SK-N-SH (cell line): Measurements from ENCODE around the gene GPM6B. TPM values are rescaled to one million over a fixed set of nuclear protein-coding genes. Genes with fewer than 3 reads are reported as not detected.

ENCODE experiments used
- CTCF ChIA-PET: fragments of 300-600, 350-600 bp; formaldehyde crosslinking; extraction: SDS; loops from one replicate; lab custom pipeline; 2021; lab: Yijun Ruan, JAX
- POLR2A ChIA-PET: fragments of 350-600 bp; sonication (Branson Sonifier 250); formaldehyde crosslinking; extraction: SDS; loops from one replicate; lab custom pipeline; 2020; ENCODE audit warnings: antibody characterized with exemption, inconsistent platforms; lab: Yijun Ruan, JAX
- DNase-seq: peaks from one replicate; pipeline ENCODE4 v3.0.0; 2012
- H2AFZ ChIP-seq: fragments of 200-600 bp; sonication (generic); 2 replicates; pipeline ENCODE4 v1.8.1; 2016; ENCODE audit warnings: antibody characterized with exemption, mild to moderate bottlenecking, low read depth
- H3F3A ChIP-seq: fragments of 200-600 bp; sonication (generic); replicated peaks from 2 replicates; pipeline ENCODE3; 2016; ENCODE audit warnings: antibody characterized with exemption, mild to moderate bottlenecking; ENCODE audit not compliant: insufficient read depth
- H3K27ac ChIP-seq, 2 experiments: fragments of 200-500 bp in 1 of 2; fragments of 200-600 bp in 1 of 2; sonication (Bioruptor generic) in 1 of 2; sonication (generic), shearing (Covaris generic) in 1 of 2; 2 replicates each; pipeline versions ENCODE4 v1.5.1 to v1.6.1; 2014 to 2016; ENCODE audit warnings: low read depth in 2 of 2, inconsistent platforms in 1 of 2, low read length in 1 of 2, mild to moderate bottlenecking in 1 of 2, mixed read lengths in 1 of 2
- H3K27me3 ChIP-seq: fragments of 200-600 bp; sonication (generic), shearing (Covaris generic); 2 replicates; pipeline ENCODE4 v1.6.1; 2016; ENCODE audit warnings: mixed run types; ENCODE audit not compliant: insufficient read depth
- H3K36me3 ChIP-seq, 2 experiments: fragments of 200-500 bp in 1 of 2; fragments of 200-600 bp in 1 of 2; sonication (Bioruptor generic) in 1 of 2; sonication (generic) in 1 of 2; replicated peaks in 1 of 2; 2 replicates each; pipeline versions ENCODE3 to v1.5.1; 2014 to 2016; ENCODE audit warnings: low read length in 1 of 2, mild to moderate bottlenecking in 1 of 2; ENCODE audit not compliant: insufficient read depth in 2 of 2, control insufficient read depth in 1 of 2
- H3K4me1 ChIP-seq, 2 experiments: fragments of 200-500 bp in 1 of 2; fragments of 200-600 bp in 1 of 2; sonication (Bioruptor generic) in 1 of 2; sonication (generic), shearing (Covaris generic) in 1 of 2; 2 replicates each; pipeline versions ENCODE4 v1.5.1 to v1.6.1; 2014 to 2016; ENCODE audit warnings: low read depth in 1 of 2, low read length in 1 of 2, mixed run types in 1 of 2; ENCODE audit not compliant: insufficient read depth in 2 of 2, control insufficient read depth in 1 of 2
- H3K4me2 ChIP-seq: fragments of 200-600 bp; sonication (generic), shearing (Covaris generic); 2 replicates; pipeline ENCODE4 v1.6.1; 2017; ENCODE audit warnings: mixed run types
- H3K4me3 ChIP-seq, 2 experiments: fragments of 200-500 bp in 1 of 2; fragments of 200-600 bp in 1 of 2; sonication (Bioruptor generic) in 1 of 2; sonication (generic), shearing (Covaris generic) in 1 of 2; 2 replicates each; pipeline versions ENCODE4 v1.5.1 to v1.8.1; 2014 to 2016; ENCODE audit warnings: low read depth in 2 of 2, inconsistent platforms in 1 of 2, low read length in 1 of 2, mild to moderate bottlenecking in 1 of 2, mixed read lengths in 1 of 2, moderate library complexity in 1 of 2
- H3K79me2 ChIP-seq: fragments of 200-600 bp; sonication (generic); 2 replicates; pipeline ENCODE4 v1.8.1; 2017; ENCODE audit warnings: mild to moderate bottlenecking; ENCODE audit not compliant: insufficient read depth
- H3K9ac ChIP-seq: fragments of 200-600 bp; sonication (generic); 2 replicates; pipeline ENCODE4 v1.6.1; 2017; ENCODE audit warnings: mixed run types
- H3K9me2 ChIP-seq: fragments of 200-600 bp; sonication (generic); 2 replicates; pipeline ENCODE4 v1.6.1; 2017; ENCODE audit warnings: mixed run types
- H3K9me3 ChIP-seq: fragments of 200-600 bp; sonication (generic); 2 replicates; pipeline ENCODE4 v1.6.1; 2017; ENCODE audit warnings: mixed run types, mild to moderate bottlenecking, moderate library complexity
- H4K20me1 ChIP-seq: fragments of 200-600 bp; sonication (generic); 2 replicates; pipeline ENCODE4 v1.6.1; 2017; ENCODE audit warnings: mild to moderate bottlenecking, mixed run types; ENCODE audit not compliant: insufficient read depth
- ELF1 ChIP-seq: IDR thresholded peaks from 2 replicates; pipeline ENCODE4 v1.4.0; 2012
- EP300 ChIP-seq, 2 experiments: IDR thresholded peaks; 2 replicates each; pipeline versions ENCODE4 v1.4.0 to v1.6.1; 2012; ENCODE audit warnings: borderline replicate concordance in 1 of 2, low read depth in 1 of 2, low read length in 1 of 2
- EZH2phosphoT487 ChIP-seq: fragments of 200-600 bp; sonication (generic); IDR thresholded peaks from 2 replicates; pipeline ENCODE4 v1.6.1; 2017; ENCODE audit warnings: low read depth, mixed run types, mild to moderate bottlenecking, antibody characterized with exemption, moderate library complexity, borderline replicate concordance
- FOSL2 ChIP-seq: IDR thresholded peaks from 2 replicates; pipeline ENCODE4 v1.4.0; 2012; ENCODE audit warnings: low read depth, mild to moderate bottlenecking, moderate library complexity, borderline replicate concordance
- GATA2 ChIP-seq: sonication (generic); formaldehyde crosslinking; IDR thresholded peaks from 2 replicates; pipeline ENCODE4 v1.5.0; 2020; ENCODE audit warnings: mild to moderate bottlenecking, missing genetic modification reagents
- MXI1 ChIP-seq: IDR thresholded peaks from 2 replicates; pipeline ENCODE4 v1.6.1; 2012; ENCODE audit warnings: mild to moderate bottlenecking, low read depth, low read length, improper control_type of control experiment
- NFIC ChIP-seq: IDR thresholded peaks from 2 replicates; pipeline ENCODE4 v1.4.0; 2012; ENCODE audit warnings: borderline replicate concordance
- POLR2AphosphoS5 ChIP-seq: IDR thresholded peaks from 2 replicates; pipeline ENCODE4 v1.6.1; 2012; ENCODE audit warnings: low read depth, low read length
- RAD21 ChIP-seq: IDR thresholded peaks from 2 replicates; pipeline ENCODE4 v1.6.1; 2012; ENCODE audit warnings: mild to moderate bottlenecking, low read length
- RXRA ChIP-seq: IDR thresholded peaks from 2 replicates; pipeline ENCODE4 v1.4.0; 2012; ENCODE audit warnings: low read depth, mild to moderate bottlenecking, borderline replicate concordance
- SIN3A ChIP-seq: IDR thresholded peaks from 2 replicates; pipeline ENCODE4 v1.6.1; 2012; ENCODE audit warnings: low read depth, mild to moderate bottlenecking, low read length, moderate library complexity, borderline replicate concordance
- YY1 ChIP-seq: IDR thresholded peaks from 2 replicates; pipeline ENCODE4 v1.4.0; 2012; ENCODE audit warnings: low read depth, mild to moderate bottlenecking
- WGBS: methylation state at CpG from one replicate; pipeline ENCODE4 v1.1.6; 2017; ENCODE audit warnings: low lambda C conversion rate; 5-methylcytosine and 5-hydroxymethylcytosine counted together
- polyA plus RNA-seq, 3 experiments: library from polyadenylated mRNA; depleted of rRNA; stranded (reverse); fragments of >200 nt; gene quantifications; 2 replicates each; pipeline ENCODE4 v1.2.3, GENCODE V29; 2012
- TF ChIP-seq, protein P1 (sequence below): IDR thresholded peaks from 2 replicates; pipeline ENCODE4 v1.4.0; 2012; ENCODE audit warnings: low read depth, borderline replicate concordance
- TF ChIP-seq, protein P2 (sequence below): IDR thresholded peaks from 2 replicates; pipeline ENCODE4; 2012
- TF ChIP-seq, protein P3 (sequence below): fragments of 200-600 bp; sonication (generic); IDR thresholded peaks from 2 replicates; pipeline ENCODE4 v1.6.1; 2017; ENCODE audit warnings: antibody characterized with exemption, mild to moderate bottlenecking, moderate library complexity
- TF ChIP-seq, protein P4 (sequence below): fragments of 150-350 bp; IDR thresholded peaks from 2 replicates; pipeline ENCODE4 v1.6.1; 2017; ENCODE audit warnings: antibody characterized with exemption, low read length, low read depth, borderline replicate concordance
- TF ChIP-seq, protein P5 (sequence below): IDR thresholded peaks from 2 replicates; pipeline ENCODE4 v1.6.1; 2012; ENCODE audit warnings: mild to moderate bottlenecking, low read depth, low read length, moderate library complexity

The GPM6B gene
- polyA plus RNA-seq, 1 of the 3 experiments (the other 2 are of a cell fraction): 1.2 TPM

DNA sequence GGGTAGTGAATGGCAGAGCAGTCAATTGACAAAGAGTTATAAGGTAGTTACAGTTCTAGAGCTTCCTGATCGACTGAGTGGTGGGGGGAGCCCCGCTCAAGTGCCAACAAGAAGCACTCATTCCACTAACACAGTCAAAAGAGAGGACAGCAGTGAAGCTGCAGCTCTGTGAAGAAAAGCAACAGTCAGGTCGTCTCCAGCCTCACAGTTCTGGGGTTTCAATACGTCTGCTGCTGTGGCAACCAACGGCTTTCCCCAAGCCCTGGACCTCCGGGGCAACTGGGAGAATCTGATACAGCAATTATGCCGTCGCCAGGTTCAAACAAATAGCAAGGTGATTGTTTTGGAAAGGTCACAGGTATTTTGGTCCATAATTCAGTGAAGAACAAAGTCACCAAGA, 30.8 kb downstream of the GPM6B start:
- TF ChIP-seq RAD21: no peak
- TF ChIP-seq EP300 (IDR thresholded peaks at IDR 0.05; ENCODE audit: borderline replicate concordance in 1 of 2, low read depth in 1 of 2, low read length in 1 of 2): no peak
- TF ChIP-seq, protein P1, sequence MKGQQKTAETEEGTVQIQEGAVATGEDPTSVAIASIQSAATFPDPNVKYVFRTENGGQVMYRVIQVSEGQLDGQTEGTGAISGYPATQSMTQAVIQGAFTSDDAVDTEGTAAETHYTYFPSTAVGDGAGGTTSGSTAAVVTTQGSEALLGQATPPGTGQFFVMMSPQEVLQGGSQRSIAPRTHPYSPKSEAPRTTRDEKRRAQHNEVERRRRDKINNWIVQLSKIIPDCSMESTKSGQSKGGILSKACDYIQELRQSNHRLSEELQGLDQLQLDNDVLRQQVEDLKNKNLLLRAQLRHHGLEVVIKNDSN: no peak
- no peak for TF ChIP-seq SIN3A
- TF ChIP-seq NFIC: no peak
- TF ChIP-seq ELF1: no peak
- TF ChIP-seq, protein P2, sequence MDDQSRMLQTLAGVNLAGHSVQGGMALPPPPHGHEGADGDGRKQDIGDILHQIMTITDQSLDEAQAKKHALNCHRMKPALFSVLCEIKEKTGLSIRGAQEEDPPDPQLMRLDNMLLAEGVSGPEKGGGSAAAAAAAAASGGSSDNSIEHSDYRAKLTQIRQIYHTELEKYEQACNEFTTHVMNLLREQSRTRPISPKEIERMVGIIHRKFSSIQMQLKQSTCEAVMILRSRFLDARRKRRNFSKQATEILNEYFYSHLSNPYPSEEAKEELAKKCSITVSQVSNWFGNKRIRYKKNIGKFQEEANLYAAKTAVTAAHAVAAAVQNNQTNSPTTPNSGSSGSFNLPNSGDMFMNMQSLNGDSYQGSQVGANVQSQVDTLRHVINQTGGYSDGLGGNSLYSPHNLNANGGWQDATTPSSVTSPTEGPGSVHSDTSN: no peak
- no peak for TF ChIP-seq RXRA
- TF ChIP-seq, all 33 proteins: peak for 0
- Histone ChIP-seq H3K9me3 (no peaks in the 10 kb centered on the region), H3K27ac (no peak overlapping the region), H3F3A (no peaks in the 10 kb centered on the region), H3K4me1 (peaks cover 0 to 4% of the 10 kb centered on the region in 2 experiments; a peak in 1 of 4 replicates), H2AFZ (no peak overlapping the region), H3K36me3 (no peaks in the 10 kb centered on the region), H3K9ac (no peak overlapping the region), H4K20me1 (no peaks in the 10 kb centered on the region), H3K27me3 (peaks cover 24% of the 10 kb centered on the region; the same call in 1 of the 2 replicates), H3K4me3 (no peak overlapping the region), H3K4me2 (no peak overlapping the region), H3K9me2 (no peaks in the 10 kb centered on the region), H3K79me2 (no peaks in the 10 kb centered on the region)
- CTCF ChIA-PET: interaction anchor here (2.1 kb wide), 1 partner anchor 246 kb away, joined by 6 read pairs; no protein-coding TSS in a partner anchor
- 21% methylated on average over 6 of the region's 8 CpGs for WGBS
- no peak for DNase-seq
- POLR2A ChIA-PET: no interaction called here

DNA sequence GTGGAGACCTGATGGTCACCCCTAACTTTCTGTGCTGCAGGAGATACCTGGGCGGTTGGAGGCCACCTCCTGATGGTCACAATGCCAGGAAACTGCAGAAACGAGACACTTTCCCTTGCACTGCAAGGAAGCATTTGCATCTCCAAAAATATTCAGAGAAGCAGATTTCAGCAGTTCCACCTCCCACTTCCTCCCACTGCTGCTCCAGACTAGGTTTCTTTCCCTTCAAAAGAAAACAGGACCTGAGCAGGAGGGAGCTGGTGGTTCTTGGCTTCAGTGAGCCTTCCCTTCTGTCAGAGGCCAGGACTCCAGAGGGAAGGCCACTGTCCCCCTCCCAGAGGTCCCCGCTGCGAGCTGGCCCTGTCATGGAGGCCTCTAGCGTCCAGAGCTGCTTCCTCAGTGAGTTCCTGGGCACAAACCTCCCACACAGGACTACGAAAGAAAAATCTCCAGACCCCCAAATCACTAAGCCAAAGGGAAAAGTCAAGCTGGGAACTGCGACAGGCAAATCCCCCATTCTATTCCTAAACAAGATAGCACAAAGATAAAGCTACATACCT, 35.9 kb downstream of the GPM6B start:
- no peak for DNase-seq
- Histone ChIP-seq H3K27me3 (peaks cover 19% of the 10 kb centered on the region; the same call in 1 of the 2 replicates), H3K4me2 (no peak overlapping the region), H3K79me2 (no peaks in the 10 kb centered on the region), H3K36me3 (peaks cover under 1 to 8% of the 10 kb centered on the region in 2 experiments), H3K27ac (no peak overlapping the region), H3F3A (no peaks in the 10 kb centered on the region), H4K20me1 (no peaks in the 10 kb centered on the region), H3K9me3 (no peaks in the 10 kb centered on the region), H3K9ac (no peak overlapping the region), H2AFZ (no peak overlapping the region), H3K4me1 (peaks cover 0 to 1% of the 10 kb centered on the region in 2 experiments; a peak in 1 of 4 replicates), H3K9me2 (no peaks in the 10 kb centered on the region), H3K4me3 (no peak overlapping the region)
- CTCF ChIA-PET: interaction anchor here (0.8 kb wide), 1 partner anchor 274 kb away, joined by 3 read pairs; no protein-coding TSS in a partner anchor
- 78% methylated on average over 7 of the region's 7 CpGs for WGBS
- POLR2A ChIA-PET: no interaction called here
- TF ChIP-seq POLR2AphosphoS5 (no peak), EP300 (IDR thresholded peaks at IDR 0.05; ENCODE audit: borderline replicate concordance in 1 of 2, low read depth in 1 of 2, low read length in 1 of 2) (no peak), ELF1 (no peak), GATA2 (CRISPR knock-in tag) (no peak), RAD21 (no peak), EZH2phosphoT487 (no peak), SIN3A (no peak), YY1 (no peak), MXI1 (no peak), FOSL2 (no peak)
- TF ChIP-seq, protein P1: no peak
- TF ChIP-seq, protein P3, sequence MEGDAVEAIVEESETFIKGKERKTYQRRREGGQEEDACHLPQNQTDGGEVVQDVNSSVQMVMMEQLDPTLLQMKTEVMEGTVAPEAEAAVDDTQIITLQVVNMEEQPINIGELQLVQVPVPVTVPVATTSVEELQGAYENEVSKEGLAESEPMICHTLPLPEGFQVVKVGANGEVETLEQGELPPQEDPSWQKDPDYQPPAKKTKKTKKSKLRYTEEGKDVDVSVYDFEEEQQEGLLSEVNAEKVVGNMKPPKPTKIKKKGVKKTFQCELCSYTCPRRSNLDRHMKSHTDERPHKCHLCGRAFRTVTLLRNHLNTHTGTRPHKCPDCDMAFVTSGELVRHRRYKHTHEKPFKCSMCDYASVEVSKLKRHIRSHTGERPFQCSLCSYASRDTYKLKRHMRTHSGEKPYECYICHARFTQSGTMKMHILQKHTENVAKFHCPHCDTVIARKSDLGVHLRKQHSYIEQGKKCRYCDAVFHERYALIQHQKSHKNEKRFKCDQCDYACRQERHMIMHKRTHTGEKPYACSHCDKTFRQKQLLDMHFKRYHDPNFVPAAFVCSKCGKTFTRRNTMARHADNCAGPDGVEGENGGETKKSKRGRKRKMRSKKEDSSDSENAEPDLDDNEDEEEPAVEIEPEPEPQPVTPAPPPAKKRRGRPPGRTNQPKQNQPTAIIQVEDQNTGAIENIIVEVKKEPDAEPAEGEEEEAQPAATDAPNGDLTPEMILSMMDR: no peak
- TF ChIP-seq, protein P4, sequence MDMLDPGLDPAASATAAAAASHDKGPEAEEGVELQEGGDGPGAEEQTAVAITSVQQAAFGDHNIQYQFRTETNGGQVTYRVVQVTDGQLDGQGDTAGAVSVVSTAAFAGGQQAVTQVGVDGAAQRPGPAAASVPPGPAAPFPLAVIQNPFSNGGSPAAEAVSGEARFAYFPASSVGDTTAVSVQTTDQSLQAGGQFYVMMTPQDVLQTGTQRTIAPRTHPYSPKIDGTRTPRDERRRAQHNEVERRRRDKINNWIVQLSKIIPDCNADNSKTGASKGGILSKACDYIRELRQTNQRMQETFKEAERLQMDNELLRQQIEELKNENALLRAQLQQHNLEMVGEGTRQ: no peak
- TF ChIP-seq, protein P5, sequence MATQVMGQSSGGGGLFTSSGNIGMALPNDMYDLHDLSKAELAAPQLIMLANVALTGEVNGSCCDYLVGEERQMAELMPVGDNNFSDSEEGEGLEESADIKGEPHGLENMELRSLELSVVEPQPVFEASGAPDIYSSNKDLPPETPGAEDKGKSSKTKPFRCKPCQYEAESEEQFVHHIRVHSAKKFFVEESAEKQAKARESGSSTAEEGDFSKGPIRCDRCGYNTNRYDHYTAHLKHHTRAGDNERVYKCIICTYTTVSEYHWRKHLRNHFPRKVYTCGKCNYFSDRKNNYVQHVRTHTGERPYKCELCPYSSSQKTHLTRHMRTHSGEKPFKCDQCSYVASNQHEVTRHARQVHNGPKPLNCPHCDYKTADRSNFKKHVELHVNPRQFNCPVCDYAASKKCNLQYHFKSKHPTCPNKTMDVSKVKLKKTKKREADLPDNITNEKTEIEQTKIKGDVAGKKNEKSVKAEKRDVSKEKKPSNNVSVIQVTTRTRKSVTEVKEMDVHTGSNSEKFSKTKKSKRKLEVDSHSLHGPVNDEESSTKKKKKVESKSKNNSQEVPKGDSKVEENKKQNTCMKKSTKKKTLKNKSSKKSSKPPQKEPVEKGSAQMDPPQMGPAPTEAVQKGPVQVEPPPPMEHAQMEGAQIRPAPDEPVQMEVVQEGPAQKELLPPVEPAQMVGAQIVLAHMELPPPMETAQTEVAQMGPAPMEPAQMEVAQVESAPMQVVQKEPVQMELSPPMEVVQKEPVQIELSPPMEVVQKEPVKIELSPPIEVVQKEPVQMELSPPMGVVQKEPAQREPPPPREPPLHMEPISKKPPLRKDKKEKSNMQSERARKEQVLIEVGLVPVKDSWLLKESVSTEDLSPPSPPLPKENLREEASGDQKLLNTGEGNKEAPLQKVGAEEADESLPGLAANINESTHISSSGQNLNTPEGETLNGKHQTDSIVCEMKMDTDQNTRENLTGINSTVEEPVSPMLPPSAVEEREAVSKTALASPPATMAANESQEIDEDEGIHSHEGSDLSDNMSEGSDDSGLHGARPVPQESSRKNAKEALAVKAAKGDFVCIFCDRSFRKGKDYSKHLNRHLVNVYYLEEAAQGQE: no peak
